GM12865 (cell line): ENCODE data around the gene LTN1.

Source experiments
- DNase-seq: peaks from one replicate; pipeline ENCODE4 v3.0.0; 2010; ENCODE audit warnings: low read depth
- H3K4me3 ChIP-seq: 2 replicates; pipeline ENCODE4 v1.5.1; 2011; ENCODE audit warnings: mild to moderate bottlenecking, low read depth, low read length, control low read depth
- CTCF ChIP-seq: IDR thresholded peaks from 2 replicates; pipeline ENCODE4 v1.5.1; 2011; ENCODE audit warnings: low read length, control low read depth, low read depth, inconsistent platforms; ENCODE audit not compliant: insufficient read depth; ENCODE audit errors: missing control alignments

The LTN1 gene

GRCh38 chr21:28982637-28983036 lies 10.0 kb downstream of the LTN1 start:
- no peak overlapping the region for H3K4me3 ChIP-seq
- no peak for DNase-seq
- TF ChIP-seq CTCF = no peak

DNA sequence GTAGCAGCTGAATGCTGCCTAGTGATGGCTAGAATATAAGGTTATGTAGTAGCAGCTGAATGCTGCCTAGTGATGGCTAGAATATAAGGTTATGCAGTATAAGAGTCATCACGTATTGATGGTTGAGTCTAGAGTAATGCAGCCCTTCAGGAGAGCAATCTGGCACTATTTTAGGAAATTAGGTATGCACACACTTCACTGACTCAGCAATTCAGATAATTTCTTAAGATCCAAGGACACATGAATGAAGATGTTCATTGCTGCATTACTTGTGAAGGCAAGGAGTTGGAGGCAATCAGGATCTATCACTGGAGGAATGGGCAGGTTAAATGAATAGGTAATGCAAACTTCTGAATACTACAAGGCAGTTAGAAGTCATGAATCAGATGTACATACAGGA lies 13.6 kb downstream of the LTN1 start:
- no peak for TF ChIP-seq CTCF
- no peak for DNase-seq
- H3K4me3 ChIP-seq = no peak overlapping the region

DNA sequence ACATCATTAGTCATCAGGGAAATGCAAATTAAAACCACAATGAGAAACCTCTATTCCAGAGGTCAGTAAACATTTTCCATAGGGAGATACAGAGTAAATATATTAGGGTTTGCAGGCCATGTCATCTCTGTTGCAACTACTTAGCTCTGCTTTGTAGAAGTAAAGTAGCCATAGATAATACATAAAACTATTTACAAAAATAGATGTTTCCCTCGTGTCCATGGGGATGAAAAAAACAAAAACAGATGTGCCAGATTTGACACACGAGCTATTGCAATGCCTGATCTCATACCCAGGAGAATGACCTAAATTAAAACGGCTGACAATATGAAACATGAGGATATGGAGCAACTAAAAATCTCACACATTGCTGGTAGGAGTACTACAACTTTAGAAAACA lies 17.3 kb downstream of the LTN1 start:
- no peak for DNase-seq
- H3K4me3 ChIP-seq = no peak overlapping the region
- TF ChIP-seq CTCF = no peak

DNA sequence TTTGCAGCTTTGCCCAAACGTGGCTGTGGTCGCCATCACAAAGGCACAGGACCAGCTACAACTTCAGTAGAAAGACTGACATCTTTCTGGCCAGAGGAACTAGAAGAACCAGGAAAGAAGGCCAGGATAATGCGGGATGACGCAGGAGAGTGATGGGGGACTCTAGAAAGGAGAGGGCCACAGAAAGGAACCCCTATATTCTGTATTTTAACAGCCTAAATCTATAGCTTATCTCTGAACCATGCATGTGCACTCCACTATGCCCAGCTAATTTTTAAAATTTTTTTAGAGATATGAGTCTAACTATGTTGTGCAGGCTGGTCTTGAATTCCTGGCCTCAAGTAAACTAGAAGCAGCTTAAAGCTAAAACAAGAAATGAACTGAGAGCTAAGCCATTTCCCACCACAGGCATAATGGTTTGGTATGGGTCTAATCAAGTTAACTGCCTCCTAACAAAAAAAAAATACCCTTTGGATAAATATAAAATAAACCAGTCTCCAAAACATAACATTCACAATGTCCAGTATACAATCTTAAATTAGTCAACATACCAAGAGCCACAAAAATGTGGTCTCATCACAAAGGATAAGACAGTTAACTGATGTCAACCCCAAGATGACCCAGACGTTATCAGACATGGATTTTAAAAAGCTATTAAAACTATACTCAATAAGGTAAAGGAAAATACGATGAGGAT lies 18.0 kb downstream of the LTN1 start:
- DNase-seq = no peak
- no peak for TF ChIP-seq CTCF
- H3K4me3 ChIP-seq = no peak overlapping the region

DNA sequence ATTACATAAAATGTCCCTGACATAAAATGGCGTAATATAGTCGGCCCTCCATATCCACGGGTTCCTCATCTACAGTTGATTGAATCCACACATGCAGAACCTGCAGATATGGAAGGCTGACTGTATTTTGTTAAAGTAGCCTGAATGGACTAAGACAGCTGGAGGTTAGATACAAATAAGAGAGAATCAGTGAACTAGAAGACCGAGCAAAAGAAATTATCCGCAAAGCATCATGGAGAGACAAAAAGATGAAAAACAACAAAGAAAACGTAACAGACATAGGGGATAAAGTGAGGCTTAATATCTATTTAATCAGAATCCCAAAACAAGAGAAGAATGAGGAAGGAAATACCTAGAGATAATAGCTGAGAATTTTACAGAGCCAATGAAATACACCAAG lies 20.3 kb downstream of the LTN1 start:
- TF ChIP-seq CTCF = no peak
- no peak overlapping the region for H3K4me3 ChIP-seq
- DNase-seq = no peak

DNA sequence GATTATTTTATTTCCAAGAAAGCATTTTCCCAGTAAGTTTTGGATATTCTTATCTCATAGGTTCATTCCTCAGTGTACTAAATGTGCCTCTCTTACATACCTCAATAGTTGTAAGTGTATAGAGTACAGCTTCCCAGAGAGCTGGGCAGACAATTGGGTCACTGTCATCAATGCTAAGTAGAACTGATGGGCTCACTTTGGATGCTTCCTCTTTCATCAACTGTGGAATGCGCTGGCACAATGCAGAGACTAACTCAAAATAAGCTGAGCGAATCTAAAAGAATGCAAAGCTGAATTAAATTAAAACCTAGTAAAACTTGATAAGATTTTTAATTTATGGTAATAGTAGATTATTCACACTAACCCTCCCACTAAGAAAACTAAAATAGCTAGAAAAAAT lies 21.5 kb downstream of the LTN1 start:
- TF ChIP-seq CTCF = no peak
- H3K4me3 ChIP-seq = no peak overlapping the region
- DNase-seq = no peak

- H3K4me3 ChIP-seq = no peak overlapping the region
- no peak for TF ChIP-seq CTCF
- DNase-seq = no peak
Observed at GRCh38 chr21:28963831-28964230, 28.8 kb downstream of the LTN1 start.
